HG02588 (cell line): Measurements from ENCODE around the gene GON7.
"Not testable (repeated sequence)": the region's sequence is repeated elsewhere in the genome, so short reads cannot be mapped to it uniquely, and the experiment has no call there.

ENCODE experiments used
- ATAC-seq: cut with Tn5 transposase; IDR thresholded peaks from one replicate; pipeline ENCODE4 v1.9.1; 2021; ENCODE audit warnings: mild to moderate bottlenecking, moderate library complexity; ENCODE audit not compliant: unreplicated experiment

Gene GON7

DNA sequence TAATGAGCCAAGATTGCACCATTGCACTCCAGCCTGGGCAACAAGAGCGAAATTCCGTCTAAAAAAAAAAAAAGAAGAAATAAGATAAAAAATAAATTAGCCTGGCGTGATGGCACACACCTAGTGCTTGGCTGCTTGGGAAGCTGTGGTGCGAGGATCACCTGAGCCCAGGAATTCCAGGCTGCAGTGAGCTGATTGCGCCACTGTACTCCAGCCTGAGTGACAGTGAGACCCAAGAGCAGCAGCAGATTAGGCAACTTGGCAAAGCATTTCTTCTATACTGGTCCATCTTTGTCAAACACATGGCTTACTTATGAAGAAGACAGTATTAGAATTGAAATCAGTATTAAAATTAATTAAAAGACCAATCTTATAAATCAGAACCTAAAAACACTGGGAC lies 6.3 kb downstream of the GON7 start:
- no peak for ATAC-seq

DNA sequence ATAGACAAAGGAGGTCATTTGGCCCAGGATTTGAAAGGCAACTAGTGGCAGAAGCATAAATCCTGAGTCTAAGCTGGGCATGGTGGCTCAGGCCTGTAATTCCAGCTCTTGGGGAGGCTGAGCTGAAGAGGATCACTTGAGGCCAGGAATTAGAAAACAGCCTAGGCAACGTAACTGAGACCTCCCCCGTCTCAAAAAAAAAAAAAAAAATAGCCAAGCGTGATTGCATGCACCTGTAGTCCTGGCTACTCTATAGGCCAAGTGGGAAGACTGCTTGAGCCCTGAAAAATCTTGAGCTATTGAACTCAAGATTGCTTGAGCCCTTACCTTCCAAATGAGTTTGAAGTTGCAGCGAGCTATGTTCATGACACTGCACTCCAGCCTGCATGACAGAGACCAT lies 7.8 kb downstream of the GON7 start:
- no peak for ATAC-seq

DNA sequence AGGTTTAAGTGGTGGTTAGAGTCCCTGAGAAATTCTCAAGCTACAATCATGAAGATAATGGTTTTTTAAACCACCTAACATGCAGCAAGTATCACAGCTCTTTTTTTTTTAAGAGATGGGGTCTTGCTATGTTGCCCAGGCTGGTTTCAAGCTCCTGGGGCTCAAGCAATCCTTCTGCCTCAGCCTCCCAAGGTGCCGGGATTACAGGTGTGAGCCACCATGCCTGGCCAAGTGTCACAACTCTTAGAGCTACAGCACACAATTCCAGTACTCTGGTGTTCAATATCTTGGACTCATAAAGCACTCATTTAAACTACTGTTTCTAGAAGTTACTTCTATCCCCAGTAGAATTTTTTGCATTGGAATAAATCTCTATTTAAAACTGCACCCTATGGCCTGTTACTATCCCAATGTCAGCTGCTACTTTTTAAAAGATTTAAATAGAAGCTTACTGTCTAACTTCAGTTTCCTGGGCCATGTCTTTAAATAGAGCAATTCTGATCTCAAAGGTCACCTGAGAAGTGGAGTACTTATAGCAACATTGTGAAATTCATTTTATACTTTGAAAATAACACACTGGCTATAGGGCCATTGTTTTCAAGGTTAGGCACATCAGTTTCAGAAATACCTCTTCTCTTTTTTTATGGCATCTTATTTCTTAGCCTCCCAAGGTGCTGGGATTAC lies 11.4 kb downstream of the GON7 start:
- no peak for ATAC-seq

DNA sequence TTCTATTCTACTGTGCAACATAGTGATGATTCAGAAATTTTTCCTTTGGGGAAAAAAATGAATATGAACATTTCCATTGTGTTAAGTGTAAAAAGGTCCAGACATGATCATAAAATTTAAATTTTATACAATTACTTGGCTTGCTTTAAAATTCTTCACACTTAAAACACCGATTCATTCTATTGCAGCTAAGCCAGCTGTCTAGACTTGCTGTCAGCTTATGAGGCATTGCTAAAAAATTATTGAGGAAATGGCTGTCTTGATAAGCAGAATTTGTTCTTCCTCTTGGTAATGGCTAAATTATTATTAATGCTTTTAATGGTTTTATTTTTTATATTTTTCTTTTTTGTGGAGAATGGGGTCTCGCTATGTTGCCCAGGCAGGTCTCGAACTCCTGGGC lies 19.9 kb downstream of the GON7 start:
- ATAC-seq, result no peak

GRCh38 chr14:93186466-93186865 lies 20.4 kb downstream of the GON7 start:
- no peak for ATAC-seq

GRCh38 chr14:93185349-93185720 lies 21.5 kb downstream of the GON7 start:
- ATAC-seq, result peak; percentile 8

GRCh38 chr14:93184391-93185348 lies 22.2 kb downstream of the GON7 start, which contains the start of the genes LYSET and MOAP1:
LYSET (plus strand) TSS chr14:93185317; CDS start chr14:93185406, 89 bp downstream.
MOAP1 (minus strand) TSS chr14:93184897; CDS start chr14:93184242, 655 bp downstream.
- peak; percentile 83 for ATAC-seq

GRCh38 chr14:93183596-93184317 lies 23.1 kb downstream of the GON7 start:
- ATAC-seq, result no peak

- no peak for ATAC-seq
Observed at GRCh38 chr14:93175492-93175891, 31.4 kb downstream of the GON7 start.

DNA sequence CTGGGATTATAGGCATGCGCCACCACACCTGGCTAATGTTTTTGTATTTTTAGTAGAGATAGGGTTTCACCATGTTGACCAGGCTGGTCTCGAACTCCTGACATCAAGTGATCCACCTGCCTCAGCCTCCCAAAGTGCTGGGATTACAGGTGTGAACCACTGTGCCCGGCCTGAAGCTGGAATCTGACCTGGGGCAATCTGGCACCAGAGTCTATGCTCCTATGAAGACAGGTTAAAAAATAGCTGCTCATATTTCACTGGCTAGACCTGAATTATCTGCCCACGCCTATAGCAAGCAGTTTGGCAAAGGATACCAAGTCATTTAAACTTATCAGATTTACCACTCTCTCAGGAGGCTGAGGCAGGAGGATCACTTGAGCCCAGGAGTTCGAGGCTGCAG lies 32.1 kb downstream of the GON7 start:
- not testable (repeated sequence) for ATAC-seq

GRCh38 chr14:93173943-93174395 lies 32.9 kb downstream of the GON7 start:
- no peak for ATAC-seq

- no peak for ATAC-seq
Observed at GRCh38 chr14:93171376-93171775, 35.5 kb downstream of the GON7 start.

GRCh38 chr14:93170141-93170540 lies 36.7 kb downstream of the GON7 start:
- ATAC-seq, result not testable (repeated sequence)

DNA sequence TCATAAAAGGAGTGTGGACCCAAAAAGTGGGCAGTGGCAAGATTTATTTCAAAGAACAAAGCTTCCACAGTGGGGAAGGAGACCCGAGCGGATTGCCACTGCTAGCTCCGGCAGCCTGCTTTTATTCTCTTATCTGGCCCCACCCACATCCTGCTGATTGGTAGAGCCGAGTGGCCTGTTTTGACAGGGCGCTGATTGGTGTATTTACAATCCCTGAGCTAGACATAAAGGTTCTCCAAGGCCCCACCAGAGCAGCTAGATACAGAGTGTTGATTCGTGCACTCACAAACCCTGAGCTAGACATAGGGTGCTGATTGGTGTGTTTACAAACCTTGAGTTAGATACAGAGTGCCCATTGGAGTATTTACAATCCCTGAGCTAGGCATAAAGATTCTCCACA lies 37.2 kb downstream of the GON7 start:
- ATAC-seq, result not testable (repeated sequence)

GRCh38 chr14:93168610-93169009 lies 38.3 kb downstream of the GON7 start:
- ATAC-seq, result not testable (repeated sequence)

DNA sequence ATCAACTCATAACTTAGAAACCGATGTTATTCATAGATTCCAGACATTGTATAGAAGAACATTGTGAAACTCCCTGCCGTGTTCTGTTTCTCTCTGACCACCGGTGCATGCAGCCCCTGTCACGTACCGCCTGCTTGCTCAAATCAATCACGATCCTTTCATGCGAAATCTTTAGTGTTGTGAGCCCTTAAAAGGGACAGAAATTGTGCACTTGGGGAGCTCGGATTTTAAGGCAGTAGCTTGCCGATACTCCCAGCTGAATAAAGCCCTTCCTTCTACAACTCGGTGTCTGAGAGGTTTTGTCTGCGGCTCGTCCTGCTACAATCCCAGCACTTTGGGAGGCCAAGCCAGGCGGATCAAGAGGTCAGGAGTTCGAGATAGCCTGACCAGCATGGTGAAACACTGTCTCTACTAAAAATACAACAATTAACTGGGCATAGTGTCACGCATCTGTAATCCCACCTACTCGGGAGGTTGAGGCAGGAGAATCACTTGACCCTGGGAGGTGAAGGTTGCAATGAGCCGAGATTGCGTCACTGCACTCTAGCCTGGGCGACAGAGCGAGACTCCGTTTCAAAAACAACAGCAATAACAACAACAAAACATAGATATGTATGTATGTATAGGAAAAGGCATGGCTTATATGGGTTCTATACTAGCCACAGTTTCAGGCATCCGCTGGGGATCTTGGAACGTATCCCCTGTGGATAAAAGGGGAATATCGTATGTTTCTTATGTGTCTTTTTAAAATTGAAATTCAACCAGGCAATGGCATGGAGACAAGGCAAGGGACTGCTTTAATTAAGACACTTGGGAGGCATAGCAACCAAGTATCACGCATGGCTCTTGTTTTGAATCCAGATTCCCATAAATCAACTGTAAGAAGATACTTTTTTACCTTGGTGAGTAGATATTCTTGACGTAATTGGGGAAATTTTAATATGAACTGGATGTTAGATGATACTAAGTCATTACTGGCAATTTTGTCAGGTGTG lies 41.3 kb downstream of the GON7 start:
- ATAC-seq, result not testable (repeated sequence)

DNA sequence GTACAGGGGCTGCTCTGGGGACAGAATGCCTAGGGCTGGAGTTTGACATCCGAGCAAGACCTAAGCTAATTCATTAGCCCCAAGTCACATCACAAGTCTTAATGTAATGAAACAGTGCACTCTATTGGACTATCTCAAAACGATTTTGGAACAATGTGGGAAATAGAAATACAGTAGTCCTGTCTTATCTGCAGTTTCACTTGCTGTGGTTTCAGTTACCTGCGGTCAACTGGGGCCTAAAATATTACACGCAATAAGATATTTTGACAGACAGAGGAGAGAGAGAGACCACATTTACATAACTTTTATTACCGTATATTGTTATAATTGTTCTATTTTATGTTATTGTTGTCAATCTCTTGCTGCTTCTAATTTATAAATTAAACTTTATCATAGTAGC lies 43.3 kb downstream of the GON7 start:
- ATAC-seq, result no peak

- no peak for ATAC-seq
Observed at GRCh38 chr14:93161411-93161940, 45.4 kb downstream of the GON7 start.

- no peak for ATAC-seq
Observed at GRCh38 chr14:93160353-93160801, 46.5 kb downstream of the GON7 start.
